HepG2 (cell line): ENCODE data around the gene SLC38A3. TPM values are rescaled to one million over a fixed set of nuclear protein-coding genes. Genes with fewer than 3 reads are reported as not detected.

Experiments used
- FIP1L1 ChIP-seq: fragments of 200-400 bp; formaldehyde crosslinking; IDR thresholded peaks from 2 replicates; pipeline ENCODE4 v1.6.1; 2018; ENCODE audit warnings: low read depth, mild to moderate bottlenecking, low read length, moderate library complexity, borderline replicate concordance; ENCODE audit not compliant: insufficient read depth
- GABPA ChIP-seq, 2 experiments: IDR thresholded peaks; 2 replicates each; pipeline ENCODE4 v1.6.1; 2011 to 2016; ENCODE audit warnings: low read depth in 2 of 2, low read length in 1 of 2, missing biosample characterization in 1 of 2, missing genetic modification characterization in 1 of 2
- GRHL1 ChIP-seq: sonication (generic); formaldehyde crosslinking; conservative IDR thresholded peaks from 2 replicates; pipeline ENCODE4 v1.8.0; 2022; ENCODE audit warnings: missing genetic modification reagents
- HDAC1 ChIP-seq: sonication (generic); formaldehyde crosslinking; IDR thresholded peaks from 2 replicates; pipeline ENCODE4 v1.5.1; 2020; ENCODE audit warnings: mild to moderate bottlenecking, missing genetic modification reagents
- HDAC2 ChIP-seq: sonication (generic); formaldehyde crosslinking; IDR thresholded peaks from 2 replicates; pipeline ENCODE4 v1.4.0; 2020; ENCODE audit warnings: missing genetic modification reagents
- HOMEZ ChIP-seq: IDR thresholded peaks from 2 replicates; pipeline ENCODE4 v1.6.1; 2016; ENCODE audit warnings: low read depth
- KDM2A ChIP-seq: sonication (generic); formaldehyde crosslinking; IDR thresholded peaks from 2 replicates; pipeline ENCODE4 v1.4.0; 2020; ENCODE audit warnings: low read depth, missing genetic modification reagents, borderline replicate concordance
- KDM6A ChIP-seq: IDR thresholded peaks from 2 replicates; pipeline ENCODE4 v1.6.1; 2016; ENCODE audit warnings: low read depth
- MED8 ChIP-seq: sonication (generic); formaldehyde crosslinking; IDR thresholded peaks from 2 replicates; pipeline ENCODE4 v1.8.1; 2023; ENCODE audit warnings: mild to moderate bottlenecking, missing genetic modification reagents; ENCODE audit not compliant: insufficient replicate concordance
- NFATC3 ChIP-seq: sonication (generic); formaldehyde crosslinking; IDR thresholded peaks from 2 replicates; pipeline ENCODE4 v1.5.1; 2020; ENCODE audit warnings: mild to moderate bottlenecking, missing genetic modification reagents
- PAX8 ChIP-seq: sonication (generic); formaldehyde crosslinking; IDR thresholded peaks from 2 replicates; pipeline ENCODE4 v1.8.0; 2022; ENCODE audit warnings: mild to moderate bottlenecking, missing genetic modification reagents, borderline replicate concordance
- PLSCR1 ChIP-seq: sonication (generic); formaldehyde crosslinking; IDR thresholded peaks from 2 replicates; pipeline ENCODE4 v1.5.0; 2020; ENCODE audit warnings: missing genetic modification reagents, mild to moderate bottlenecking, borderline replicate concordance
- REL ChIP-seq: sonication (generic); formaldehyde crosslinking; conservative IDR thresholded peaks from 2 replicates; pipeline ENCODE4 v1.8.0; 2022; ENCODE audit warnings: mild to moderate bottlenecking, missing genetic modification reagents, moderate library complexity
- SMAD3 ChIP-seq: sonication (generic); formaldehyde crosslinking; IDR thresholded peaks from 2 replicates; pipeline ENCODE4 v1.4.0; 2020; ENCODE audit warnings: missing genetic modification reagents
- SP1 ChIP-seq, 2 experiments: fragments of 450-650 bp in 1 of 2; sonication (generic) in 1 of 2; formaldehyde crosslinking in 1 of 2; IDR thresholded peaks; 2 replicates each; pipeline versions ENCODE4 v1.4.0 to v1.6.1; 2016 to 2020; ENCODE audit warnings: missing genetic modification reagents in 1 of 2
- ZBTB38 ChIP-seq: sonication (generic); formaldehyde crosslinking; IDR thresholded peaks from 2 replicates; pipeline ENCODE4 v1.5.1; 2020; ENCODE audit warnings: mild to moderate bottlenecking, missing genetic modification reagents
- ZFAT ChIP-seq: sonication (generic); formaldehyde crosslinking; conservative IDR thresholded peaks from 2 replicates; pipeline ENCODE4 v1.8.1; 2023; ENCODE audit warnings: missing genetic modification reagents, inconsistent platforms
- ZKSCAN8 ChIP-seq: IDR thresholded peaks from 2 replicates; pipeline ENCODE4 v1.6.1; 2016; ENCODE audit warnings: borderline replicate concordance, missing genetic modification reagents, missing compliant biosample characterization
- ZNF280D ChIP-seq: sonication (generic); formaldehyde crosslinking; IDR thresholded peaks from 2 replicates; pipeline ENCODE4 v1.5.1; 2020; ENCODE audit warnings: mild to moderate bottlenecking, missing genetic modification reagents
- ZNF496 ChIP-seq: sonication (generic); formaldehyde crosslinking; IDR thresholded peaks from 2 replicates; pipeline ENCODE4 v1.8.1; 2023; ENCODE audit warnings: mild to moderate bottlenecking, moderate library complexity, missing genetic modification reagents; ENCODE audit not compliant: insufficient replicate concordance
- ZNF605 ChIP-seq: sonication (generic); formaldehyde crosslinking; IDR thresholded peaks from 2 replicates; pipeline ENCODE4 v1.8.0; 2022; ENCODE audit warnings: mild to moderate bottlenecking, missing genetic modification reagents
- ZNF670 ChIP-seq: sonication (generic); formaldehyde crosslinking; IDR thresholded peaks from 2 replicates; pipeline ENCODE4 v1.8.0; 2022; ENCODE audit warnings: mild to moderate bottlenecking, missing genetic modification reagents, borderline replicate concordance
- ZNF777 ChIP-seq: sonication (generic); formaldehyde crosslinking; IDR thresholded peaks from 2 replicates; pipeline ENCODE4 v1.4.0; 2020; ENCODE audit warnings: missing genetic modification reagents
- ZNF792 ChIP-seq: IDR thresholded peaks from 2 replicates; pipeline ENCODE4 v1.6.1; 2016
- polyA plus RNA-seq, 8 experiments: library from polyadenylated mRNA; depleted of rRNA in 3 of 8; stranded (reverse) in 7 of 8; unstranded in 1 of 8; fragments of >200 nt; fragmentation: Illumina TruSeq in 4 of 8; extraction: Trizol in 4 of 8; gene quantifications; 2 replicates each; pipeline versions ENCODE4 v1.2.1 to v1.2.3, GENCODE V29; 2011 to 2016; ENCODE audit warnings: low read depth in 4 of 8, missing spikeins in 1 of 8, mixed read lengths in 1 of 8; ENCODE audit not compliant: insufficient read depth in 1 of 8
- total RNA-seq, 5 experiments: library from RNA; depleted of rRNA; stranded (reverse); fragments of >200 nt; fragmentation: Illumina TruSeq; extraction: Trizol; gene quantifications; 2 replicates each; pipeline ENCODE4 v1.2.3, GENCODE V29; 2016; ENCODE audit warnings: low read depth in 1 of 5

The SLC38A3 gene
- total and polyA plus RNA-seq, 2 of the 13 experiments (the other 11 are each of a cell fraction or from before 2014, with no cell fraction given), result 29.8 to 164 TPM

- TF ChIP-seq KDM2A (CRISPR knock-in tag), result peak; percentile 28; the same call in 1 of the 2 replicates
- peak; percentile 82; the same call in 1 of the 2 replicates for TF ChIP-seq ZNF792 (CRISPR knock-in tag)
- no peak for TF ChIP-seq PLSCR1 (CRISPR knock-in tag)
- TF ChIP-seq MED8, result no peak
- TF ChIP-seq ZNF605 (CRISPR knock-in tag), result no peak
- no peak for TF ChIP-seq ZNF280D (CRISPR knock-in tag)
- peak; percentile 66; the same call in 1 of the 2 replicates for TF ChIP-seq SMAD3
- TF ChIP-seq REL (CRISPR knock-in tag), result no peak
- no peak for TF ChIP-seq ZNF777 (CRISPR knock-in tag)
- TF ChIP-seq HDAC2 (CRISPR knock-in tag), result peak; percentile 66
- TF ChIP-seq NFATC3 (CRISPR knock-in tag), result no peak
- no peak for TF ChIP-seq GABPA (IDR thresholded peaks at IDR 0.05; ENCODE audit: low read depth, low read length)
- no peak for TF ChIP-seq GABPA (CRISPR knock-in tag; IDR thresholded peaks at IDR 0.05; ENCODE audit: low read depth)
- TF ChIP-seq GRHL1 (CRISPR knock-in tag), result no peak
- TF ChIP-seq KDM6A (CRISPR knock-in tag), result peak; percentile 64
- TF ChIP-seq SP1 (IDR thresholded peaks at IDR 0.05), result no peak
- TF ChIP-seq SP1 (CRISPR knock-in tag; IDR thresholded peaks at IDR 0.05), result peak; percentile 72
- peak; percentile 49; the same call in 1 of the 2 replicates for TF ChIP-seq HDAC1
- TF ChIP-seq ZNF496 (CRISPR knock-in tag), result no peak
- peak; percentile 37; the same call in 1 of the 2 replicates for TF ChIP-seq HOMEZ (CRISPR knock-in tag)
- no peak for TF ChIP-seq ZNF670 (CRISPR knock-in tag)
- no peak for TF ChIP-seq PAX8 (CRISPR knock-in tag)
- TF ChIP-seq FIP1L1, result no peak
- no peak for TF ChIP-seq ZBTB38
- TF ChIP-seq ZFAT (CRISPR knock-in tag), result no peak
- no peak for TF ChIP-seq ZKSCAN8
Measured at GRCh38 chr3:50264383-50264963, 59.4 kb downstream of the SLC38A3 start (continued).
